ENCODE data around the gene LRCH1.
"Not testable (repeated sequence)": the region's sequence is repeated elsewhere in the genome, so short reads cannot be mapped to it uniquely, and the experiment has no call there.

The LRCH1 gene

GRCh38 chr13:46721054-46721453, 168.1 kb downstream of the LRCH1 start:
- peak; percentile 67 for DNase-seq

- no peak for DNase-seq
These were observed 173.4 kb downstream of the LRCH1 start for GRCh38 chr13:46726347-46726746.

GRCh38 chr13:46728777-46729176, 175.8 kb downstream of the LRCH1 start:
- DNase-seq, result no peak

GRCh38 chr13:46731535-46731934, 178.6 kb downstream of the LRCH1 start:
- no peak for DNase-seq

GRCh38 chr13:46735425-46735824, 182.5 kb downstream of the LRCH1 start:
- no peak for DNase-seq

- DNase-seq, result no peak
These were observed 183.8 kb downstream of the LRCH1 start for GRCh38 chr13:46736541-46737310.

- DNase-seq, result no peak
These were observed 185.1 kb downstream of the LRCH1 start for GRCh38 chr13:46738055-46738454.

GRCh38 chr13:46738766-46739165, 185.8 kb downstream of the LRCH1 start:
- DNase-seq, result no peak

GRCh38 chr13:46739447-46740098, 186.6 kb downstream of the LRCH1 start:
- no peak for DNase-seq

GRCh38 chr13:46743191-46743590, 190.2 kb downstream of the LRCH1 start:
- DNase-seq, result no peak

- no peak for DNase-seq
These were observed 192.1 kb downstream of the LRCH1 start for GRCh38 chr13:46745062-46745461.

- DNase-seq, result no peak
These were observed 192.7 kb downstream of the LRCH1 start for GRCh38 chr13:46745706-46746105.

- DNase-seq, result no peak
These were observed 194.3 kb downstream of the LRCH1 start for GRCh38 chr13:46747031-46747820.

- no peak for DNase-seq
These were observed 195.3 kb downstream of the LRCH1 start for GRCh38 chr13:46748300-46748699.

- DNase-seq, result no peak
These were observed 197.0 kb downstream of the LRCH1 start for GRCh38 chr13:46749951-46750350.

GRCh38 chr13:46751811-46752635, 199.1 kb downstream of the LRCH1 start:
- DNase-seq, result no peak

- DNase-seq, result no peak
These were observed 200.2 kb downstream of the LRCH1 start for GRCh38 chr13:46753137-46753536.

- no peak for DNase-seq
These were observed 200.9 kb downstream of the LRCH1 start for GRCh38 chr13:46753917-46754316.

GRCh38 chr13:46754812-46755211, 201.8 kb downstream of the LRCH1 start:
- DNase-seq, result no peak

- not testable (repeated sequence) for DNase-seq
These were observed 202.5 kb downstream of the LRCH1 start for GRCh38 chr13:46755508-46755907.

GRCh38 chr13:46756977-46757376, 204.0 kb downstream of the LRCH1 start:
- no peak for DNase-seq

- no peak for DNase-seq
These were observed 204.7 kb downstream of the LRCH1 start for GRCh38 chr13:46757640-46758039.

- DNase-seq, result no peak
These were observed 206.9 kb downstream of the LRCH1 start for GRCh38 chr13:46759846-46760245.
